WTC11 (cell line): ENCODE results near the gene CX3CL1.

Experiments
- CDX4 ChIP-seq: fragments of 250-450 bp; sonication (Bioruptor Pico); IDR thresholded peaks from 2 replicates; pipeline ENCODE4 v1.9.0; 2021; ENCODE audit warnings: moderate library complexity, mild to moderate bottlenecking, inconsistent platforms, borderline replicate concordance
- CTCF ChIP-seq: fragments of 200-600 bp; IDR thresholded peaks from 2 replicates; pipeline ENCODE4 v1.8.0; 2022; ENCODE audit warnings: antibody characterized with exemption
- NR1H2 ChIP-seq: sonication (generic); formaldehyde crosslinking; IDR thresholded peaks from 2 replicates; pipeline ENCODE4 v1.9.0; 2021; ENCODE audit warnings: mild to moderate bottlenecking, moderate library complexity, missing genetic modification reagents
- SP1 ChIP-seq: sonication (generic); formaldehyde crosslinking; conservative IDR thresholded peaks from 2 replicates; pipeline ENCODE4 v1.8.1; 2022; ENCODE audit warnings: missing genetic modification reagents
- TEAD1 ChIP-seq: sonication (generic); formaldehyde crosslinking; IDR thresholded peaks from 2 replicates; pipeline ENCODE4 v1.8.0; 2022; ENCODE audit warnings: mild to moderate bottlenecking, missing genetic modification reagents
- ZNF423 ChIP-seq: fragments of 250-450 bp; sonication (Bioruptor Pico); IDR thresholded peaks from 2 replicates; pipeline ENCODE4 v2.1.2; 2022; ENCODE audit warnings: mild to moderate bottlenecking, moderate library complexity
- TF ChIP-seq, protein P1 (sequence below): sonication (generic); formaldehyde crosslinking; IDR thresholded peaks from 2 replicates; pipeline ENCODE4 v1.8.1; 2022; ENCODE audit warnings: low read depth, mild to moderate bottlenecking, moderate library complexity, missing genetic modification reagents, borderline replicate concordance

- no peak for TF ChIP-seq NR1H2
- TF ChIP-seq CTCF, result no peak
- TF ChIP-seq ZNF423 (CRISPR knock-in tag), result no peak
- TF ChIP-seq SP1 (CRISPR knock-in tag), result no peak
- no peak for TF ChIP-seq CDX4 (CRISPR knock-in tag)
- no peak for TF ChIP-seq TEAD1 (CRISPR knock-in tag)
- TF ChIP-seq, protein P1, sequence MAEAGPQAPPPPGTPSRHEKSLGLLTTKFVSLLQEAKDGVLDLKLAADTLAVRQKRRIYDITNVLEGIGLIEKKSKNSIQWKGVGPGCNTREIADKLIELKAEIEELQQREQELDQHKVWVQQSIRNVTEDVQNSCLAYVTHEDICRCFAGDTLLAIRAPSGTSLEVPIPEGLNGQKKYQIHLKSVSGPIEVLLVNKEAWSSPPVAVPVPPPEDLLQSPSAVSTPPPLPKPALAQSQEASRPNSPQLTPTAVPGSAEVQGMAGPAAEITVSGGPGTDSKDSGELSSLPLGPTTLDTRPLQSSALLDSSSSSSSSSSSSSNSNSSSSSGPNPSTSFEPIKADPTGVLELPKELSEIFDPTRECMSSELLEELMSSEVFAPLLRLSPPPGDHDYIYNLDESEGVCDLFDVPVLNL, result no peak
Observed at GRCh38 chr16:57358086-57358420, 14.2 kb upstream of the CX3CL1 start.
